C4-2B (cell line): Measurements from ENCODE around the gene ERBB4.

Experiments
- H3K27ac ChIP-seq: fragments of 450-650 bp; 2 replicates; pipeline ENCODE4 v1.5.1; 2017
- CTCF ChIP-seq: fragments of 450-650 bp; conservative IDR thresholded peaks from 2 replicates; pipeline ENCODE4 v1.5.1; 2017; ENCODE audit warnings: mild to moderate bottlenecking
- ZFX ChIP-seq: fragments of 450-650 bp; IDR thresholded peaks from 2 replicates; pipeline ENCODE4 v1.6.1; 2017

ERBB4 gene

GRCh38 chr2:212147921-212148513 is 390.6 kb downstream of the ERBB4 start:
- no peak overlapping the region for H3K27ac ChIP-seq
- TF ChIP-seq CTCF = peak; percentile 68
- no peak for TF ChIP-seq ZFX

DNA sequence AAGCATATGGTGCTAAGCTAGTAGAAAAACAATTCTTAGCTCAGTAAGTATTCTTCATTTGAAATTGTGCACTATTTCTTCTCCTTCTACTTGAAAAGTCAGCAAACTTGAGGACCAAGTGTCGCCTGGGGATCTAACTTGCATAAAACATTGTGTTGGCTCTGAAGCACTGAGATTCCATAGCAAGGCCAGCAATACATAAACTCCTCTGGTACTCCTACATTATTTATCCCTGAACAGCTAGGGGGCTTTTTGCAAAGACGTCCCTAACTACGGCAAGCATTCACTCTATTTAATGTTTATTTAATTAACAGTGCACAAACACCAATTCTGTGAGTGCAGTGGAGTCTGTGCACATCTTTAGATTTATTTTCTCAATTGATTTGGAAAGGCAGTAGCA is 392.2 kb downstream of the ERBB4 start:
- TF ChIP-seq CTCF = no peak
- TF ChIP-seq ZFX = no peak
- H3K27ac ChIP-seq = no peak overlapping the region

DNA sequence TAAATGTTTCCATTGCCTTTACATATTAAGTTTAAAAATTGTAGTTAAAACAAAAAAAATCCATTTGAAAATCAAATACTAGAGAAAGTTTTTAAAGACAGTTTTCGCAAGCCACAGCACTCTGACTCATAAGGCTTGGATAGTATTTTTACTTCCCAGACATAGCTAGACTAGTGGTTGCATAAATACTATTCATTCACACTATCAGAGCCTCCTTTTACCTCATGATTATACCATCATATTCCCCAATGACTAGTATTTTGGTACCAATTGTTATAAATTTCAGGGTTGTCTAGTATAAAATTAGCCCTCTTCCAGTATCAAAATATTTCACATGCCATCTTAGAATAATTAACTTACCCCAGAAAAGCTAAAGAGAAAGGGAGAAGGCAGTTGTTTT is 393.5 kb downstream of the ERBB4 start:
- TF ChIP-seq ZFX (no peak), CTCF (no peak)
- no peak overlapping the region for H3K27ac ChIP-seq

- H3K27ac ChIP-seq = no peak overlapping the region
- TF ChIP-seq CTCF = no peak
- TF ChIP-seq ZFX = no peak
Observed at GRCh38 chr2:212142631-212143030, 396.0 kb downstream of the ERBB4 start.

DNA sequence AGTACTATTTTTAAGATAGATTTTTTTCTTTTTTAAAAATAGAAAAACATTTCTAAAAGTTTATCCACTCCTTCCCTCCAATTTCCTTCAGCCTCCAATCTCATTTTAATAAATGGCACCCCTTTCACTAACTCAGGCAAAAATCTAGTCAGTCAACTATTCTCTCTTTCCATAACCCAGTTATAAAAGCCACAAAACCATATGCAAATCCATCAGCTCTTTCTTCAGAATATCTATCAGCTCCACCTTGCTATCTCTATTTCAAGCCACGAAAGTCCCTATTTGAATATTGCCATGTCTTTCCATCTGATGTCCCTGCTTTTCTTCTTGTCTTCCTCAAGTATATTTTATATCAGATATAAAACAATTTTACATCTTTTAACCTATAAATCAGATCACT is 397.1 kb downstream of the ERBB4 start:
- no peak for TF ChIP-seq ZFX
- no peak for TF ChIP-seq CTCF

DNA sequence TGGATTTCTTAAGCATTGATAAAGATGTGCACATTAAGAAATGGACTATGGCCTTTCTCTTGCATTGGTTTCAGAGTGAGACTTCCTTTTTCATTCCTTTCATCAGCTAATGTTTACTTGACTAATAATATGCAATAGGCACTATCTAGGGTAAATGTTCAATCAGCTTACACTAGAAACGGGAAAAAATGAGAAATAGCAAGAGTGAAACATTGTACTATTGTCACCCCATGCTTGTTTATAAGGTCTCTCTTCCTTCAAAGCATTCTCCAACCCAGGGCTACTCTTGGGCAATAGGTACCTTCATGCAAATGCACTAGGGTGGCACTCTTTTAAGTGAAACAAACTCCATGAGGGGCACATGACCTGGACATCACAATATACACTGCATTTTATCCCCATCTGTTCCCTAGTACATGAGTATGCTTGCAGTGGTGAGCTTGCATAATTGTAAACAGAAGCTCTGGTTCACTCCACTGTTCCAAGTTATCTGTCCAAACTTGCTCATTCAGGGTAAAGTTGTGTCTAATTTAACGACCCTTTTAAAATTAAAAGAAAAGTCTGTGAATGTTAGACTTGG is 402.3 kb downstream of the ERBB4 start:
- H3K27ac ChIP-seq = no peak overlapping the region
- no peak for TF ChIP-seq CTCF
- TF ChIP-seq ZFX = no peak

More for the DNA sequence above, 397.1 kb downstream of the ERBB4 start:
- no peak overlapping the region for H3K27ac ChIP-seq

DNA sequence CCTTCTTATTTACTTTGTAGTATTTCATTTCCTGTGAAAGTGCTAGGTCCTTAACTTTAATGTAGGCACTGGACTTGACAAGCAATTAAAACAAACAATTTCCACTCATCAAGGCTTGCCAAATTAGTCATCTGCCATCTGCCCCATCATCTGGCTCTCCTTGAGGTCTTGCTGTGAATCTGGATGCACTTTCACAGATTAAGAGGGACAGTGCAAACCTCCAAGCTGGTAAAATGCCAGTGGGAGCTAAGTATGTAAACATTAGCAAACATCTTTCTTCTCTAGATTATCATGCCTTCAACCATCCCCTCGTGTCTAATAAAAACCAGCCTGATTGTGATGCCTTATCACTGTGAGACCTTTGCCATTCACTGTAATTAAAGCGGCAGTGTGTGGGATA is 402.9 kb downstream of the ERBB4 start:
- no peak overlapping the region for H3K27ac ChIP-seq
- TF ChIP-seq CTCF = no peak
- TF ChIP-seq ZFX = no peak
